Activated naive CD4-positive, alpha-beta T cell treated with anti-CD3 and anti-CD28 coated beads, Interleukin-2, amount 50 U/mL, for 16 hours (primary cell): ENCODE results near the gene TLE6.
A peak's percentile ranks its signal among the peaks of the same experiment; 100 is the strongest.
"Not testable (repeated sequence)": the region's sequence is repeated elsewhere in the genome, so short reads cannot be mapped to it uniquely, and the experiment has no call there.

Experiments used
- DNase-seq: peaks from one replicate; pipeline ENCODE4 v3.0.0-alpha.2; 2020

TLE6 gene

GRCh38 chr19:2977001-2977745 is at the start of gene TLE6:
TSS of gene TLE6 (plus strand) at chr19:2977564. CDS start at chr19:2978234, 670 bp downstream.
- peak; percentile 96 for DNase-seq

GRCh38 chr19:2933490-2933910 is 43.9 kb upstream of the TLE6 start:
- DNase-seq: no peak

GRCh38 chr19:2935863-2936262 is 41.5 kb upstream of the TLE6 start:
- DNase-seq: not testable (repeated sequence)

- no peak for DNase-seq
These were observed 34.3 kb upstream of the TLE6 start for GRCh38 chr19:2942928-2943640.

- DNase-seq: no peak
These were observed 33.0 kb upstream of the TLE6 start for GRCh38 chr19:2944403-2944774.

- peak; percentile 99 for DNase-seq
These were observed 32.4 kb upstream of the TLE6 start, which contains the start of gene ZNF77 for GRCh38 chr19:2944775-2945574. TSS of gene ZNF77 (minus strand) at chr19:2944971. CDS start at chr19:2944840, 131 bp downstream.

- DNase-seq: no peak
These were observed 31.7 kb upstream of the TLE6 start for GRCh38 chr19:2945575-2946184.

- no peak for DNase-seq
These were observed 27.5 kb upstream of the TLE6 start for GRCh38 chr19:2949939-2950285.

- DNase-seq: peak; percentile 100
These were observed 26.9 kb upstream of the TLE6 start for GRCh38 chr19:2950286-2951124.

- DNase-seq: no peak
These were observed 24.3 kb upstream of the TLE6 start for GRCh38 chr19:2952953-2953481.

GRCh38 chr19:2957160-2957559 is 20.2 kb upstream of the TLE6 start:
- DNase-seq: no peak

GRCh38 chr19:2960120-2960519 is 17.2 kb upstream of the TLE6 start:
- no peak for DNase-seq

- DNase-seq: peak; percentile 21
These were observed 15.2 kb upstream of the TLE6 start for GRCh38 chr19:2962018-2962670.

GRCh38 chr19:2963122-2963521 is 14.2 kb upstream of the TLE6 start:
- DNase-seq: no peak

- not testable (repeated sequence) for DNase-seq
These were observed 13.7 kb upstream of the TLE6 start for GRCh38 chr19:2963631-2964030.

- DNase-seq: no peak
These were observed 12.5 kb upstream of the TLE6 start for GRCh38 chr19:2964874-2965273.

- no peak for DNase-seq
These were observed 9.4 kb upstream of the TLE6 start for GRCh38 chr19:2967972-2968371.

- DNase-seq: no peak
These were observed 8.3 kb upstream of the TLE6 start for GRCh38 chr19:2969104-2969504.

GRCh38 chr19:2970201-2970835 is 7.0 kb upstream of the TLE6 start:
- no peak for DNase-seq

- no peak for DNase-seq
These were observed 4.1 kb upstream of the TLE6 start for GRCh38 chr19:2973229-2973628.
